Stimulated activated CD4-positive, alpha-beta T cell treated with anti-CD3 and anti-CD28 coated beads, TNF-alpha, amount 100 ng/mL, for 48 hours (primary cell): ENCODE results near the gene PRSS1.
"Not testable (repeated sequence)": the region's sequence is repeated elsewhere in the genome, so short reads cannot be mapped to it uniquely, and the experiment has no call there.

Experiments
- DNase-seq, 3 donors: peaks; one replicate each; pipeline ENCODE4 v3.0.0-alpha.2; 2020; ENCODE audit warnings: low read depth in 3 of 3

PRSS1 gene

GRCh38 chr7:142749218-142749993, at the start of gene PRSS1:
Gene PRSS1 (plus strand): TSS chr7:142749472. CDS start chr7:142749485, 13 bp downstream.
- no peak for DNase-seq

GRCh38 chr7:142700935-142701334, 48.3 kb upstream of the PRSS1 start:
- not testable (repeated sequence) for DNase-seq

- no peak for DNase-seq
These were observed 45.5 kb upstream of the PRSS1 start for GRCh38 chr7:142703655-142704305.

GRCh38 chr7:142708726-142709125, 40.5 kb upstream of the PRSS1 start:
- not testable (repeated sequence) for DNase-seq

DNA sequence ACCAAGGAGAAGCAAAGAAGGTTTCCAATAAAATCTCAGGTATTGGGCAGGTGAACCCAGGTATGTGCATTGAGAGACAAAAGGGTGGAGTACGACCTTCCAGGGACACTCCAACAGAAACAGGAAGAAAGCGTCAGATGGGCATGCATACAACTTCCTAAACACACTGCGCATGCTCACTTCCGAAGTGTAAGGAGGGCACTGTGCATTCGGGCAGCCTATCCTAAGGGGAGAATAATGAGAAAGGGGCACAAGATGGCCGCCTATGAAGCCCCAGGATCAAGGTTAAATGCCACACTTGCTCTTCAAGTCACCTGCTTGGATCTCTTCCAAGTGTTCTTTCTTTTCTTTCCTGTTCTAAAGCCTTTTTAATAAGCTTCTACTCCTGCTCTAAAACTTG, 39.4 kb upstream of the PRSS1 start:
- no peak for DNase-seq

DNA sequence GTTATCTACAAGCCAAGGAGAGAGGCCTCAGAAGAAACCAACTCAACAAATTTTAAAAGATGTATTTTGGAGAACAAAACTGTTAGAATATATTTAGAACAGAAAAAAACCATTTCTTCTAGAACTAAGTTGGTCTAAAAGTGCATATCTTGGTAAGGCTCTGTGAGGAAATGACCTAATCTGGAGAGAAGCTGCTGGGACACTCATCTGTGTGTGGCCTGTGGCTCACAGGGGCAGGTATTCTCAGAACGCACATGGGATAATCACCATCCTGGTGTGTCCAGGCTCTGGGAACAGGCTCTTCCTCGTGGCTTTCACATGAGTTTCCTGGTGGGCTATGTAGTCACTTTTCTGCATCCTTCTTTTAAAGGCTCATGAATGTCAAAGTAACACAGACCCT, 38.1 kb upstream of the PRSS1 start:
- DNase-seq, result no peak

DNA sequence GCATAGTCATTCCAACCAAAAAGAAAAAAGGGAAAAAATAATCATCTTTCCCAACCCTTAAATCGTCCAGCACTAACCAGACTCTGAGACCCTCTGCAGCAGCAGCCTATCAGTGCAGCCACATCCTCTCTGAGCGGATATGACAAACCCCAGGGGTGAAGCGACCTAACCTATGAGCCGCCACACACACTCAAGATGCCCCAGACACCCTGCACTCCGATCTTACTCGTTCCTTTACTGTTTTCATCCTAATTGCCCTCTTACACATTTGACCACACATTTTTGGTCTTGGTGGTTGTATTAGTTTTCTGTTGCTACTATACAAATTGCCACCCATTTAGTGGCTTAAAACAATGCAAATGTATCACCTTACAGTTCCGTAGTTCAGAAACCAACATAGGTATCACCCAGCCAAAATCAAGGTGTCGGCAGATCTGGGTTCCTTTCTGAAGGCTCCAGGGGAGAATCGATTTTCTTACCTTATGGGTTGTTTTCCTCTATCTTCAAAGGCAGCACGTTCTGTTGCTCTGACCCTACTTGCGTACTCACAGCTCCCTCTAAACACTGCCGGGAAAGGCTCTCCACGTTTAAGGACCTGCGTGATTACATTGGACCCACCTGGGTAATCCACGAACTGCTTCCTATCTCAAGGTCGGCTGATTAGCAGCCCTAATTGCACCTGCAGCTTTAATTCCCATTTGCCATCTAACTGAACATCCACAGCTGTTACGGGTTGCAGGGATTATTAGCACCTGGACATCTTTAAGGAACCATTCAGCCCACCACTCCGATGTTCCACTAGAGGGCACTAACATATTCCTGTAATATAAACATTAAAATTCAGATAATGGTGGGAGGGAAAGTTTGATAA, 37.3 kb upstream of the PRSS1 start:
- DNase-seq, result no peak

DNA sequence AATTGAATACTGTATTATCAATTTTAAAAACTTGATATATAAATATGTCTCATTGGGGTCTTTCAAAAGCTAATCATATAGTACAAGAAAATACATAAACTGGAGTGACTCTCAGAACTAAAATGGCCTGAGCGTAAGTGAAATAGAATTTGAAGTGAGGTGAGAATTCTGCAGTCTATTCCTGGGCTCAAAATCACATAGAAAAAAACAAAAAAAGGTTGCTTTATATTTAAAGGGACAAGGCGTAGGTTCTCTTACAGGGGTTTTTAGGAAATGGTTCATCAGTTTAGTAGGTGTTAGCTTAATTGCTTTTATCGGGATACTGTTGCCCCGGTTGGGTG, 36.7 kb upstream of the PRSS1 start:
- no peak for DNase-seq

DNA sequence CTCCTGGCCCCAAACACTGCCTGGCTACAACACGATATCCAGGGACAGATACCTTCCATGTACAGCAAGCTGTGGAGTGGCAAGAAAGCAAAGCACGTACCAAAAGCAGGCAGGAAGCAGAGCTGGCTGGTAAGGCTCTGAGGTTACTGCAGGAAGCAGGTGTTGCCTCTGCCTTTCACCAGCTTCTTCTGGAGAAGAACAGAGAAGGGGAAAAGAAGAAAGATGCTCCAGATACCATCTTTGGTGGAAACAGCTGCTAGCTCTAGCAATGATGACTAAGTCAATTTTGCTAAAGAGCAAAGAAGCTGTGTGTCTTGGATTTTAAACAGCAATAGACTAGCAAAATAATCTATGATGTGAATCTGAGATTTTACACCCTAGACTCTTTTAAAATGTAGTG, 34.9 kb upstream of the PRSS1 start:
- DNase-seq, result no peak

GRCh38 chr7:142716596-142716995, 32.7 kb upstream of the PRSS1 start:
- no peak for DNase-seq

GRCh38 chr7:142717453-142717852, 31.8 kb upstream of the PRSS1 start:
- no peak for DNase-seq

DNA sequence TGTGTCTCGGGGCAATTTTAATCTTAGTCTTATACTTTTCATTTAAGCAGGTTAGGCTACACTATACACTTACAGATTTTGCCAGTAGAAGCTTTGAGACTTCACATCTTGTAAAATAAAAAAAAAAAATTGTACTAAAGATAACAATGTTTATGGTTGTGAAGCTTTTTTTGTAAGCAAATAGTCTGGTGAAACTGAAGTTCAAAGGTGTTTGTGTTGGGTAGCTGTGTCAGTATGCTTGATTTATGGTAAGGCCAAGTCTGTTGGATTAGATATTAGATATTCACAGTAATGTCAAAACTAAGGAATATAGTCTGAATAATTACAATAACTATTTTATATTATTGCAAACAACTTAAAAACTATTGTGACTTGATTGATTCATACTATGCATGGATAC, 31.0 kb upstream of the PRSS1 start:
- DNase-seq, result no peak

- no peak for DNase-seq
These were observed 29.0 kb upstream of the PRSS1 start for GRCh38 chr7:142720172-142720773.

DNA sequence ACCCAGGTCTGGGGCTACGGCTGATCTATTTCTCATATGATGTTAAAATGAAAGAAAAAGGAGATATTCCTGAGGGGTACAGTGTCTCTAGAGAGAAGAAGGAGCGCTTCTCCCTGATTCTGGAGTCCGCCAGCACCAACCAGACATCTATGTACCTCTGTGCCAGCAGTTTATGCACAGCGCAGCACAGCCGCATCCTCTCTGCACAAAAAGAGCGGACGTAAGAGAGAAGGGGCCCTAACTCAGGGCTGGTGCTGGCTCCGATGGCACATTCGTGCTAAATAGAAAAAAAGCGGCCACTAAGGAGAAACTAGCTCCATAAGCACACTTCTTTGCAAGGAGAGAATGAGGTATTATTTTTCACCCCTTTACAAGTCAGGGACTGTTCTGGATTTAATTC, 28.3 kb upstream of the PRSS1 start:
- no peak for DNase-seq

DNA sequence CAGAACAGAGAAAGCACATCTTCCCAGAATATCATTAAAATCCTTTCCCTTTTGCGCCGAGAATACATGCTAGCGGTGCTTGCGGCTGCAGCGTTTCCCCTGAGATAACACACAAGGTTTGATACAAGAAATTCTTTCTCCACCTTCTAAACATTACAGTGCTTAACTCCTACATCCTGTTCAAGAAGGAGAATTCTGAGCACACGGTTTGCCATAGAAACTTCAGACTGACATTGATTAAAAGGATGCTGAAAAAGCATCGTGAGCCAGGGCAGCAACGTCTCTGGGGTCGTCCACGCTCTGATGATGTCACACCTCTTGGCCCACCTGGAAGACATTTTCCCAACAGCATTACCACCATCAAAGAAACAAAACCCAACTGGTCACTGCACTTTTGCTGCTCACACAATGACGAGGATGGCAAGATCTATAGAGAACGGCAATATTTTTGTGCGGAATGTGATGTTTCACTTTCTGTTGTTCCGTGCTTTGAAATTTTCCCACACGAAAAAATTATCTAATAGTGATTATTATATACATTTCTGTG, 27.0 kb upstream of the PRSS1 start:
- no peak for DNase-seq

GRCh38 chr7:142733271-142733670, 16.0 kb upstream of the PRSS1 start:
- no peak for DNase-seq

DNA sequence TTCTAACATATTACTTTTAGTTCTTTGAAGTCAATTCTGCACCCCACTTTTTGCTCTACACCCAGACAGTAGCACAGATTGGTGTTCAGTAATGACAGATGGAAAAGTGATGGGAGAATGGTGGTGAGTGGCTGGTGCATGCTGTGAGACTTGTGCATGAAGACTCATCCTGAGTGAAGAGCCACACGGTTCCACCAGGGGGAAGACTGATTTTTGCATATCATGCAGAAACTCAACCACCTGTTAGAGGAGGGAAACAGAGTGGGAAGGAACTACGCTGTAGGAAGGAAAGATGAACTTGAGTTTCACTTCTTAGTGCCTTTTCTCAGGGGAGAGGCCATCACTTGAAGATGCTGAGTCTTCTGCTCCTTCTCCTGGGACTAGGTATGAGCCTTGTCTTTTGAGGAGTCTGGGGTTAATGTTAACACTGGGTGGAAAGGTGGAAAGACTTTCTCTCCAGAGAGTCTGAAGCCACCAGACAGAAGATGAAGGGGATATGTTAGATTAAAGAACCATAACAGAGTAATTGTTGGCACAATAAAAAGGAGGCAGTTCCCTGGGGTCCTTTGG, 9.3 kb upstream of the PRSS1 start:
- DNase-seq, result no peak

GRCh38 chr7:142740786-142741185, 8.5 kb upstream of the PRSS1 start:
- DNase-seq, result no peak

DNA sequence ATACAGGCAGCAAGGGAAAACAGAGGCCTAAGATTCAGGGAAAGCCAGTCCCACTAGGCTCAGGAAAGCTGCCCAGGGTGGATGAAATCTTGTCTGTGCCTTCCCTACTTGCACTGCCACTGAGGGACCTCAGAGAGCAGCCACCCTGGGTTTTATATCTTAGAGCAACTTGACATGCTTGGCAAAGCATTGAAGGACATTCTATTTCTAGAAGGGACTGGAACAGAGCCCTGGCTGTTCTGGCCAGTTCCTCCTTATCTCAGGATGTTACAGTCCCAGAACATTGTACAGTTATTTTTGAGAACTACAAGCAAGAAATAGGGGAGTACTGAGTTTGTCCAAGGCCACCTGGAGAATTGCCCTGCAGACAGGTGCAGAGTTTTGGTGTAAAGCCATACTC, 7.3 kb upstream of the PRSS1 start:
- DNase-seq, result not testable (repeated sequence)

- DNase-seq, result no peak
These were observed 4.1 kb upstream of the PRSS1 start for GRCh38 chr7:142745091-142745635.

DNA sequence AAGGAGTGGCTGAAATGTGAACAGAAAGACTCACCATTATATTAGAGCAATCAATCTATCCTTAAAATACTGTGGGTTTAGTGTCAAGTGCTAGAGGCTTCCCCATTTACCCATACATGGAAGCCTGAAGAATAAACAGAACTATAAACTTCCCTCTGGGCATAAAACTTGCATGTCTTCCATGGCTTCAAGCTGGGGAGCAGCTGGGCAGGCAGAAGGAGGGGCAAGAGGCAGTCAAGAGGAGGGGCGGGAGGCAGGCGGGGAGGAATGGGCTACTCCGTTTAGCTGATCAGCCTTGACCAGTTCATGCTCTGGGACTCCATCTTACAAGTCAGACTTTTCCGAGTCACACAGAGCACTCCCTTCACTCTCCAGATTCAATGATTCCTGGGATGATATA, 3.5 kb upstream of the PRSS1 start:
- no peak for DNase-seq
